SH-SY5Y (cell line): ENCODE data around the gene SGSM1.

Experiments
- GATA2 ChIP-seq: IDR thresholded peaks from 2 replicates; pipeline ENCODE4 v1.6.1; 2011; ENCODE audit warnings: mild to moderate bottlenecking, low read depth, low read length
- GATA3 ChIP-seq: IDR thresholded peaks from 2 replicates; pipeline ENCODE4 v1.6.1; 2011; ENCODE audit warnings: low read depth, mild to moderate bottlenecking, low read length, moderate library complexity

DNA sequence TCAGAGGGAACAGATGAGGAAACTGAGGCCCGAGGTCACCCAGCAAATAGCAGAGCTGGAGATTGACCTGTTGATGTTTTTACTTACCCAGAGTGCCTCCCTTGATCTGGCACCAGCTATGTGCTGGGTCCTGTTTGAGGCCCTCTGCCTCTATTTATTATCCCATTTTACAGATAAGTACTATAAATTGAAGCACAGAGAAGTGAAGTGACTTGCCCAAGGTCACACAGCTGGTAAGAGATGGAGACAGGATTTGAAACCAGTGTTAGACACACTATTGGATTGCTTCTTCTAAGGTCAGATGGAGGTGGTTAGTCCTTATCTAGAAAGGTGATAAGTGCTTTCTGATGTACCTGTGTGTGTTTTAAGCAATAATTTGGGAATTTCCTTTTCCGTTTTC lies 13.5 kb downstream of the SGSM1 start:
- TF ChIP-seq GATA2, result no peak
- no peak for TF ChIP-seq GATA3
